GM12872 (cell line): Measurements from ENCODE around the gene OPHN1.

ENCODE experiments used
- TF ChIP-seq, protein P1 (sequence below): IDR thresholded peaks from 3 replicates; pipeline ENCODE4 v1.5.1; 2011; ENCODE audit warnings: low read depth, mild to moderate bottlenecking, low read length, moderate library complexity; ENCODE audit not compliant: insufficient read depth

OPHN1 gene

DNA sequence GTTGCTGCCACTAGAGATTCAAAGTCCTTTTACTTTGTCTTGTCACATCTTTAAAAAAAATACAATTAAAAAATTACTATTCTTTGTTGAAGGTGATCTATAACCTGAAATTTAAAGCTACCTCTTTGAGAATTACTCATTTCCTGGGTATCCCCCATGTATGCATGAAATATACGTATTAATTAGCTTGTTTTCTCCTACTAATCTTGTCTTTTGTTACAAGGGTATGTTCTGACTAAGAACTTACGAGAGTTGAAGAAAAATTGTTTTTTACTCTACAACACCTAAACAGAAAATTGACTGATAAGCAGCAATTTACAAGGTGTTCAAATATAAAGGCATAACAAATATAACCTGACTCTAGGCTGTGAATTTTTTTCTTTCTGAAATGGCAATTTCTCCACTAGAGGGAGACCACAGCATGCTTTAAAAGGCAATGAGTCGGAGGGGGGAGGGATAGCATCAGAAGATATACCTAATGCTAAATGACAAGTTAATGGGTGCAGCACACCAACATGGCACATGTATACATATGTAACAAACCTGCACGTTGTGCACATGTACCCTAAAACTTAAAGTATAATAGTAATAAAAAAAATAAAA, 249.6 kb downstream of the OPHN1 start:
- TF ChIP-seq, protein P1, sequence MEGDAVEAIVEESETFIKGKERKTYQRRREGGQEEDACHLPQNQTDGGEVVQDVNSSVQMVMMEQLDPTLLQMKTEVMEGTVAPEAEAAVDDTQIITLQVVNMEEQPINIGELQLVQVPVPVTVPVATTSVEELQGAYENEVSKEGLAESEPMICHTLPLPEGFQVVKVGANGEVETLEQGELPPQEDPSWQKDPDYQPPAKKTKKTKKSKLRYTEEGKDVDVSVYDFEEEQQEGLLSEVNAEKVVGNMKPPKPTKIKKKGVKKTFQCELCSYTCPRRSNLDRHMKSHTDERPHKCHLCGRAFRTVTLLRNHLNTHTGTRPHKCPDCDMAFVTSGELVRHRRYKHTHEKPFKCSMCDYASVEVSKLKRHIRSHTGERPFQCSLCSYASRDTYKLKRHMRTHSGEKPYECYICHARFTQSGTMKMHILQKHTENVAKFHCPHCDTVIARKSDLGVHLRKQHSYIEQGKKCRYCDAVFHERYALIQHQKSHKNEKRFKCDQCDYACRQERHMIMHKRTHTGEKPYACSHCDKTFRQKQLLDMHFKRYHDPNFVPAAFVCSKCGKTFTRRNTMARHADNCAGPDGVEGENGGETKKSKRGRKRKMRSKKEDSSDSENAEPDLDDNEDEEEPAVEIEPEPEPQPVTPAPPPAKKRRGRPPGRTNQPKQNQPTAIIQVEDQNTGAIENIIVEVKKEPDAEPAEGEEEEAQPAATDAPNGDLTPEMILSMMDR, result no peak

DNA sequence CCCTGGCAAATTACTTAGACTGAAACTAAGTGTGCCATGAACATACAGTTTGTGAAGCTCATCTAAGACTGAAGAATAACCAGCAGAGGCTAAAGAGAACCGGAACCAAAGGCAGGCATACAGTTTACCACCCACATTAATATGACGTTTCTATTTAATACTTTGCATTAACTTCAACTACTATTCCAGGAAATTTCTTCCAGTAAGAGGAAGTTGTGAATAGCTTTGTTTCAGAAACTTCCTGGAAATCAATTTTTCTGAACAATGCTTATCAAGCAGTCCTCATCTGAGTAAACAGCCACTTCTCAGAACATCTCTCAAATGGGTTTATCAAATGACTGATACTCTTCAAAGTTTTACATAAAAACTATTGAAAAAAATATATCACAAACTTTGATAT, 252.7 kb downstream of the OPHN1 start:
- TF ChIP-seq, protein P1, result no peak

DNA sequence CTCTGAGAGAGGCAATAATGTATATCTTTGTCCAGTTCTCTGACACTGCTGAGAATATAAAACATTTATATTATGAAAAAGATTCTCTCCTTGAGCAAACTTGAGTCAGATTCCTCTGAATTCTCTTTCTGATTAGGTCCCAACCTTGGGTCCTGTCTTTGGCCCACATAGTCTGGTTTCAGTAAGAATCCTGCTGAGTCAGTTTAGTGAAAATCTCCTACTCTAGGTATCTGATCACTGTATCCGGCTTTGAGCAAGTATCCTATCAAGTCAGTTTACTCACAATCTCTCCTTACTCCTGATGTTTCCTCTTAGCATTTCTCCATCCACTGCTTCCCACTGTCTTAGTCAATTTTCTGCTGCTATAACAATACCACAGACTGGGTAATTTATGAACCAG, 253.9 kb downstream of the OPHN1 start:
- TF ChIP-seq, protein P1, result no peak

DNA sequence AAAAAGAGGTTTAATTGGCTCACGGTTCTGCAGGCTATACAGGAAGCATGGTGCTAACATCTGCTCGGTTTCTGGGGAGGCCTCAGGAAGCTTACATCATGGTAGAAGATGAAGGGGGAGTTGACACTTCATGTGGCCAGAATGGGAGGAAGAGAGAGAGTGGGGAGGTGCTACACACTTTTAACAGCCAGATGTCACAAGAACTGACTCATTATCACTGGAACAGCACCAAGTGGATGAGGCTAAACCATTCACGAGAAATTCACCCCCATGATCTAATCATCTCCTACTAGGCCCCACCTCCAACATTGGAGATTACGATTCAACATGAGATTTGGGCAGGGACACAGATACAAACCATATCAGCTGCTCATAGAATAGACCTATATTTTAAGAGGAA, 255.8 kb downstream of the OPHN1 start:
- TF ChIP-seq, protein P1, result no peak

DNA sequence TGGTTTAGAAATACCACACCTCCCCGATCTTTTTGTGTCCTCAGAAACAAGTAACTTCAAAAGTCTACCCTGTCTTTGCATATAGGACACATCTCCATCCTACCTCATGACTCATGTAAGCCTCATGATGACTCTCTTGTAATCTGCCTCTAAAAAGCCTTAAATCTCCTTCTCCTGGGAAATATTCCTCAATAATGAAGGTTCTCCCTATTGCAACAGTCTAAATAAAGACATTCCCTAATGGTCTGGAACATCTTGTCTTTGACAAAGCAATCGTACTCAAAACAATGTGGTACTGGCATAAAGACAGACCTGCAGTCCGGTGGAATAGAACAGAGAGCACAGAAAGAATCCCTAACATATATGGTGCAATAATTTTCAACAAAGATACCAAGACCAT, 257.7 kb downstream of the OPHN1 start:
- TF ChIP-seq, protein P1, result no peak

DNA sequence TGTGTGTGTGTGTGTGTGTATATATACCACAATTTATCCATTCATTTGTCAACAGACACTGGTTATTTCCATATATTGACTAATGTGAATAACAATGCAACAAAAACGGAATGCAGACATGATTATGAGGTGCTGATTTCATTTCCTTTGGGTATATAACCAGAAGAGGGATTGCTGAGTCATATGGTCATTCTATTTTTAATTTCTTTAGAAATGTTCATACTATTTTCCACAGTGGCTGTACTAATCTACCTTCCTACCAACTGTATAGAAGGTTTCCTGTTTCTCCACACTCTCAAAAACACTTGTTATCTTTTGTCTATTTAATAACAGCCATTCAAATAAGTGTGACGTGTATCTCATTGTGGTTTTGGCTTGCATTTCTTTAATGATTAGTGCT, 269.9 kb downstream of the OPHN1 start:
- TF ChIP-seq, protein P1, result no peak

DNA sequence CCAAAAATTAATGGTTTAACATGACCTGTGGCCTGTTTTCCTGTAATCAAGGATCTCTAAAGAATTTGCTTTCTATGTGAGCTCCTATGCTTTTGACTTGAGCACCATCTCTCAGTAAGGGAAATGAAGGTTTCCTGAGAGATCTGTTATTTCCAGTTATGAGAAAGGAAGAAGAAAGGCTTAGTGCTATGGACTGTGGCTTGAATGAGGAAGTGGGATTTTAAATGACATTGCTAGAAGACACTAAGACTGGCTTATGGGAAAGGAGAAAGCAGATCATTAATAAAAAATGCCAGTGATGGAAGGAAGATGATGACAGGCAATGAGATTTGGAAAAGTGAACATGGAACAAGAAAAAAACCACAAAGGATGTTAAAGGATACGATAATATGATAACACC, 285.4 kb downstream of the OPHN1 start:
- TF ChIP-seq, protein P1, result no peak

DNA sequence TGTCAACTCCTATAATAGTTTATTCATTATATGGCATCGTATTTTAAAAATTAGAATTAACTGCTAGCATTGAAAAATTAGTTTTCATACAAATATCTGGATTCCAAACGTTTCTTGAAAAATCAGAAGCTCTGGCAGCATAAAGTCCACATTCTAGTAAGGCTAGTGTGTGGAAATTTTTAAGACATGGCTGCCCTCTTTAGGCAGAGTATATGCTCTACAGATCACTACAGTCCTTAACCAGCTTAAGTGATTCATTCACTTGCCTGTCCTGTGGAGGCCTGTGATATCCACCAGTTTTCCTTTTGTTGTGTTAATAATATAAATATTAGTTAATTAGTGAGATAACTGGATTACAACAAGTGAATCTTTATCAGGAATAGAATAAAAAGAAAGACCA, 287.2 kb downstream of the OPHN1 start:
- TF ChIP-seq, protein P1, result 0 out of 3 replicates have a peak, but pooled peaks have one; percentile 11
